OCI-LY7 (cell line): Measurements from ENCODE around the gene CAPZB. TPM values are rescaled to one million over a fixed set of nuclear protein-coding genes. Genes with fewer than 3 reads are reported as not detected.

Experiments used
- BruUV-seq: library from RNA; stranded (reverse); fragments of 400-500 nt; replicated peaks from 2 replicates; lab custom pipeline; 2021; lab: Mats Ljungman, UMichigan
- CTCF ChIA-PET: fragments of 300-600 bp; sonication (Branson Sonifier 250); formaldehyde crosslinking; loops from one replicate; lab custom pipeline; 2022; ENCODE audit warnings: antibody characterized with exemption; ENCODE audit not compliant: unreplicated experiment; lab: Charles Lee
- POLR2A ChIA-PET: fragments of 300-600 bp; sonication (Branson Sonifier 250); formaldehyde crosslinking; loops from one replicate; lab custom pipeline; 2022; ENCODE audit warnings: antibody characterized with exemption; lab: Charles Lee
- DNase-seq: peaks from one replicate; pipeline ENCODE4 v3.0.0-alpha.2; 2015; ENCODE audit warnings: low spot score
- H2AFZ ChIP-seq: fragments of 200-600 bp; sonication (generic), shearing (Covaris generic); 2 replicates; pipeline ENCODE4 v1.6.1; 2014; ENCODE audit warnings: mild to moderate bottlenecking, antibody characterized with exemption, low read length, moderate library complexity
- H3K27ac ChIP-seq: fragments of 200-600 bp; sonication (generic); 2 replicates; pipeline ENCODE4 v1.5.1; 2014; ENCODE audit warnings: mixed run types, low read depth, mild to moderate bottlenecking, moderate library complexity, low read length, inconsistent platforms; ENCODE audit not compliant: poor library complexity, severe bottlenecking
- H3K36me3 ChIP-seq: fragments of 200-600 bp; sonication (generic); 2 replicates; pipeline ENCODE4 v1.6.1; 2014; ENCODE audit warnings: mild to moderate bottlenecking, antibody characterized with exemption, low read length, moderate library complexity, mixed read lengths; ENCODE audit not compliant: insufficient read depth
- H3K4me1 ChIP-seq: fragments of 200-600 bp; sonication (generic); 2 replicates; pipeline ENCODE4 v1.5.1; 2014; ENCODE audit warnings: mild to moderate bottlenecking, low read length; ENCODE audit not compliant: insufficient read depth, poor library complexity, severe bottlenecking
- H3K4me2 ChIP-seq: fragments of 200-600 bp; sonication (generic); 2 replicates; pipeline ENCODE4 v1.6.1; 2014; ENCODE audit warnings: mild to moderate bottlenecking, low read length
- H3K4me3 ChIP-seq: fragments of 200-600 bp; sonication (generic); 2 replicates; pipeline ENCODE4 v1.5.1; 2014; ENCODE audit warnings: mild to moderate bottlenecking, low read depth, low read length; ENCODE audit not compliant: poor library complexity, severe bottlenecking
- H3K79me2 ChIP-seq: fragments of 200-600 bp; sonication (generic); 2 replicates; pipeline ENCODE4 v1.6.1; 2016; ENCODE audit warnings: low read depth, mild to moderate bottlenecking, low read length, moderate library complexity, mixed read lengths; ENCODE audit not compliant: insufficient read depth
- H3K9me2 ChIP-seq: fragments of 200-600 bp; sonication (generic); 2 replicates; pipeline ENCODE4 v1.6.1; 2016; ENCODE audit warnings: mild to moderate bottlenecking, low read length, mixed read lengths; ENCODE audit not compliant: insufficient read depth
- H3K9me3 ChIP-seq: fragments of 200-600 bp; sonication (generic); 2 replicates; pipeline ENCODE4 v1.6.1; 2014; ENCODE audit warnings: mild to moderate bottlenecking, mixed run types, low read length, mixed read lengths
- H4K20me1 ChIP-seq: fragments of 200-600 bp; sonication (generic); 2 replicates; pipeline ENCODE4 v1.6.1; 2014; ENCODE audit warnings: mild to moderate bottlenecking, antibody characterized with exemption, low read length, moderate library complexity, mixed read lengths; ENCODE audit not compliant: insufficient read depth
- CTCF ChIP-seq: fragments of 200-600 bp; sonication (generic); conservative IDR thresholded peaks from 2 replicates; pipeline ENCODE4 v1.5.1; 2014; ENCODE audit warnings: mild to moderate bottlenecking, antibody characterized with exemption, low read length, moderate library complexity, mixed read lengths
- EZH2phosphoT487 ChIP-seq: fragments of 200-600 bp; sonication (generic); IDR thresholded peaks from 2 replicates; pipeline ENCODE4 v1.6.1; 2018; ENCODE audit warnings: low read depth, borderline replicate concordance, mild to moderate bottlenecking, mixed run types, antibody characterized with exemption, low read length, moderate library complexity, mixed read lengths
- intact Hi-C: fragments of 100-400 bp; cut with micrococcal nuclease; formaldehyde crosslinking; loops from one replicate; pipeline ENCODE4 v1.10.0; 2022; ENCODE audit not compliant: unreplicated experiment
- total RNA-seq, 2 experiments: library from RNA; depleted of rRNA in 1 of 2; stranded (reverse); fragments of >200 nt in 1 of 2; shearing (Covaris generic) in 1 of 2; gene quantifications; 2 replicates each; pipeline ENCODE4 v1.2.3, GENCODE V29; 2014 to 2022

CAPZB gene
- total RNA-seq, 2 experiments from 2014 or later: 61.3 to 187 TPM

GRCh38 chr1:19385869-19386591 lies 99.3 kb downstream of the CAPZB start:
- BruUV-seq: no TSS peak
- intact Hi-C loops: no loop called here
- no peak overlapping the region for H2AFZ ChIP-seq
- H3K9me3 ChIP-seq: no peaks in the 10 kb centered on the region
- H3K4me2 ChIP-seq: no peak overlapping the region
- peaks cover 3% of the 10 kb centered on the region; the same call in 1 of the 2 replicates for H3K79me2 ChIP-seq
- no peak overlapping the region for H3K4me3 ChIP-seq
- CTCF ChIA-PET: no interaction called here
- H3K27ac ChIP-seq: no peak overlapping the region
- peaks cover 8% of the 10 kb centered on the region for H3K4me1 ChIP-seq
- TF ChIP-seq CTCF: no peak
- TF ChIP-seq EZH2phosphoT487: no peak
- DNase-seq: no peak
- no peaks in the 10 kb centered on the region for H3K9me2 ChIP-seq
- no peaks in the 10 kb centered on the region for H4K20me1 ChIP-seq
- H3K36me3 ChIP-seq: peaks cover 31% of the 10 kb centered on the region; the same call in 1 of the 2 replicates
- POLR2A ChIA-PET: no interaction called here

GRCh38 chr1:19385221-19385620 lies 100.1 kb downstream of the CAPZB start:
- Histone ChIP-seq H3K9me3 (no peaks in the 10 kb centered on the region), H4K20me1 (no peaks in the 10 kb centered on the region), H3K36me3 (peaks cover 35% of the 10 kb centered on the region), H2AFZ (no peak overlapping the region), H3K9me2 (no peaks in the 10 kb centered on the region), H3K4me1 (no peaks in the 10 kb centered on the region), H3K27ac (no peak overlapping the region), H3K79me2 (no peaks in the 10 kb centered on the region), H3K4me3 (no peak overlapping the region), H3K4me2 (no peak overlapping the region)
- TF ChIP-seq EZH2phosphoT487 (no peak), CTCF (no peak)
- CTCF ChIA-PET: no interaction called here
- intact Hi-C loops: no loop called here
- DNase-seq: no peak
- POLR2A ChIA-PET: no interaction called here
- no TSS peak for BruUV-seq

- intact Hi-C loops: no loop called here
Observed at GRCh38 chr1:19384772-19385187, 100.6 kb downstream of the CAPZB start.

More at GRCh38 chr1:19384772-19385187, 100.6 kb downstream of the CAPZB start:
- BruUV-seq: no TSS peak
- H3K27ac ChIP-seq: no peak overlapping the region
- H3K9me3 ChIP-seq: no peaks in the 10 kb centered on the region
- H3K9me2 ChIP-seq: no peaks in the 10 kb centered on the region
- CTCF ChIA-PET: no interaction called here
- H3K4me1 ChIP-seq: no peaks in the 10 kb centered on the region
- no peaks in the 10 kb centered on the region for H3K79me2 ChIP-seq
- peaks cover 40% of the 10 kb centered on the region for H3K36me3 ChIP-seq
- POLR2A ChIA-PET: no interaction called here
- H4K20me1 ChIP-seq: no peaks in the 10 kb centered on the region
- no peak for TF ChIP-seq CTCF
- no peak for TF ChIP-seq EZH2phosphoT487
- no peak overlapping the region for H3K4me2 ChIP-seq
- no peak overlapping the region for H3K4me3 ChIP-seq
- no peak overlapping the region for H2AFZ ChIP-seq
- DNase-seq: no peak
